Mesodermal cell (in vitro differentiated cells): ENCODE data around the gene VDAC1.
"Not testable (repeated sequence)": the region's sequence is repeated elsewhere in the genome, so short reads cannot be mapped to it uniquely, and the experiment has no call there.

Experiments used
- H3K27ac ChIP-seq: 2 replicates; pipeline ENCODE4 v1.7.0; 2013; ENCODE audit warnings: mild to moderate bottlenecking, low read depth, low read length, moderate library complexity; ENCODE audit not compliant: severe bottlenecking
- H3K36me3 ChIP-seq: 2 replicates; pipeline ENCODE4 v1.7.1; 2013; ENCODE audit warnings: mild to moderate bottlenecking, low read length, moderate library complexity; ENCODE audit not compliant: control insufficient read depth, insufficient read depth
- H3K4me1 ChIP-seq: one replicate; pipeline ENCODE4 v1.7.1; 2013; ENCODE audit warnings: mild to moderate bottlenecking, low read length; ENCODE audit not compliant: insufficient read depth, control insufficient read depth, poor library complexity, severe bottlenecking
- H3K4me3 ChIP-seq: 2 replicates; pipeline ENCODE4 v1.7.0; 2013; ENCODE audit warnings: low read length, control low read depth, mild to moderate bottlenecking; ENCODE audit not compliant: insufficient read depth, poor library complexity, severe bottlenecking; ENCODE audit errors: extremely low read depth
- H3K9me3 ChIP-seq: 2 replicates; pipeline ENCODE4 v1.7.1; 2013; ENCODE audit warnings: mild to moderate bottlenecking, low read length, moderate library complexity; ENCODE audit not compliant: control insufficient read depth
- WGBS, 2 experiments: methylation state at CpG; one replicate each; pipeline ENCODE4 v1.1.5; 2013; ENCODE audit warnings: missing lambda C conversion rate in 2 of 2; ENCODE audit not compliant: insufficient coverage in 2 of 2; 5-methylcytosine and 5-hydroxymethylcytosine counted together

The VDAC1 gene

GRCh38 chr5:133939668-133940067, 65.1 kb downstream of the VDAC1 start:
- Histone ChIP-seq H3K4me3 (no peak overlapping the region), H3K36me3 (no peaks in the 10 kb centered on the region), H3K27ac (no peak overlapping the region), H3K9me3 (no peaks in the 10 kb centered on the region), H3K4me1 (no peaks in the 10 kb centered on the region)
- WGBS, 2 experiments, result no CpG with 5 or more reads among the region's 3 CpGs

GRCh38 chr5:133938929-133939328, 65.8 kb downstream of the VDAC1 start:
- H3K27ac ChIP-seq, result no peak overlapping the region
- no peak overlapping the region for H3K4me3 ChIP-seq
- H3K9me3 ChIP-seq, result no peaks in the 10 kb centered on the region
- H3K4me1 ChIP-seq, result no peaks in the 10 kb centered on the region
- no peaks in the 10 kb centered on the region for H3K36me3 ChIP-seq
- WGBS, 2 experiments, result 68 to 90% methylated on average over 2 to 3 of the region's 3 CpGs

- Histone ChIP-seq H3K4me1 (no peaks in the 10 kb centered on the region), H3K27ac (no peak overlapping the region), H3K36me3 (no peaks in the 10 kb centered on the region), H3K9me3 (no peaks in the 10 kb centered on the region), H3K4me3 (no peak overlapping the region)
- WGBS, 2 experiments, result 51 to 75% methylated on average over 3 to 6 of the region's 6 CpGs
Measured at GRCh38 chr5:133938039-133938821, 66.5 kb downstream of the VDAC1 start.

GRCh38 chr5:133937628-133938027, 67.1 kb downstream of the VDAC1 start:
- H3K36me3 ChIP-seq, H3K27ac ChIP-seq, H3K4me1 ChIP-seq, H3K4me3 ChIP-seq, H3K9me3 ChIP-seq: not testable (repeated sequence)
- 93 to 94% methylated on average over 2 of the region's 3 CpGs for WGBS, 2 experiments

GRCh38 chr5:133936651-133937015, 68.1 kb downstream of the VDAC1 start:
- Histone ChIP-seq H3K4me1 (no peaks in the 10 kb centered on the region), H3K9me3 (no peaks in the 10 kb centered on the region), H3K27ac (no peak overlapping the region), H3K36me3 (no peaks in the 10 kb centered on the region), H3K4me3 (no peak overlapping the region)
- WGBS, 2 experiments, result 76 to 79% methylated on average over 2 of the region's 3 CpGs

- H3K27ac ChIP-seq, H3K9me3 ChIP-seq, H3K4me1 ChIP-seq, H3K36me3 ChIP-seq, H3K4me3 ChIP-seq: not testable (repeated sequence)
- 82 to 90% methylated on average over 10 of the region's 10 CpGs for WGBS, 2 experiments
Measured at GRCh38 chr5:133935991-133936650, 68.7 kb downstream of the VDAC1 start.

GRCh38 chr5:133935667-133935940, 69.2 kb downstream of the VDAC1 start:
- H3K27ac ChIP-seq, result no peak overlapping the region
- H3K4me1 ChIP-seq, result no peaks in the 10 kb centered on the region
- WGBS, 2 experiments, result 82 to 89% methylated on average over 5 of the region's 5 CpGs
- no peaks in the 10 kb centered on the region for H3K36me3 ChIP-seq
- H3K4me3 ChIP-seq, result no peak overlapping the region
- H3K9me3 ChIP-seq, result no peaks in the 10 kb centered on the region

- no peaks in the 10 kb centered on the region for H3K4me1 ChIP-seq
- 89 to 96% methylated on average over 2 to 3 of the region's 5 CpGs for WGBS, 2 experiments
- H3K4me3 ChIP-seq, result no peak overlapping the region
- H3K9me3 ChIP-seq, result no peaks in the 10 kb centered on the region
- H3K36me3 ChIP-seq, result no peaks in the 10 kb centered on the region
- no peak overlapping the region for H3K27ac ChIP-seq
Measured at GRCh38 chr5:133934822-133935666, 69.7 kb downstream of the VDAC1 start.

- no peaks in the 10 kb centered on the region for H3K36me3 ChIP-seq
- no peaks in the 10 kb centered on the region for H3K4me1 ChIP-seq
- no peak overlapping the region for H3K27ac ChIP-seq
- no peaks in the 10 kb centered on the region for H3K9me3 ChIP-seq
- no peak overlapping the region for H3K4me3 ChIP-seq
- WGBS, 2 experiments, result 80 to 100% methylated on average over 4 to 5 of the region's 5 CpGs
Measured at GRCh38 chr5:133934311-133934710, 70.5 kb downstream of the VDAC1 start.

GRCh38 chr5:133933670-133934295, 71.0 kb downstream of the VDAC1 start:
- Histone ChIP-seq H3K27ac (no peak overlapping the region), H3K36me3 (no peaks in the 10 kb centered on the region), H3K4me3 (no peak overlapping the region), H3K4me1 (no peaks in the 10 kb centered on the region), H3K9me3 (no peaks in the 10 kb centered on the region)
- 84 to 93% methylated on average over 10 to 11 of the region's 12 CpGs for WGBS, 2 experiments
